Glutamatergic neuron (in vitro differentiated cells): ENCODE results near the gene GAB4. TPM values are rescaled to one million over a fixed set of nuclear protein-coding genes. Genes with fewer than 3 reads are reported as not detected.

Source experiments
- DNase-seq: peaks from one replicate; pipeline ENCODE4 v3.0.0; 2022
- H3K27ac Mint-ChIP-seq: one replicate; pipeline ENCODE4 v1.8.0; 2020; ENCODE audit warnings: mild to moderate bottlenecking, mixed read lengths, inconsistent platforms; ENCODE audit not compliant: unreplicated experiment
- H3K27me3 Mint-ChIP-seq: one replicate; pipeline ENCODE4 v1.8.0; 2020; ENCODE audit warnings: mild to moderate bottlenecking, moderate library complexity, mixed read lengths, inconsistent platforms; ENCODE audit not compliant: unreplicated experiment
- H3K36me3 Mint-ChIP-seq: one replicate; pipeline ENCODE4 v1.8.0; 2020; ENCODE audit warnings: mild to moderate bottlenecking, mixed read lengths, inconsistent platforms; ENCODE audit not compliant: unreplicated experiment
- H3K4me1 Mint-ChIP-seq: one replicate; pipeline ENCODE4 v1.8.0; 2020; ENCODE audit warnings: mild to moderate bottlenecking, low read depth, mixed read lengths, inconsistent platforms; ENCODE audit not compliant: unreplicated experiment
- H3K4me3 Mint-ChIP-seq: one replicate; pipeline ENCODE4 v1.8.0; 2020; ENCODE audit warnings: mild to moderate bottlenecking, mixed read lengths, inconsistent platforms; ENCODE audit not compliant: unreplicated experiment
- H3K9me3 Mint-ChIP-seq: one replicate; pipeline ENCODE4 v1.8.0; 2020; ENCODE audit warnings: mild to moderate bottlenecking, moderate library complexity, mixed read lengths, inconsistent platforms; ENCODE audit not compliant: unreplicated experiment
- CTCF ChIP-seq: fragments of 200-600 bp; sonication (generic); IDR thresholded peaks from one replicate; pipeline ENCODE4 v1.5.0; 2021; ENCODE audit not compliant: partially characterized antibody, unreplicated experiment
- total RNA-seq: library from RNA; stranded (reverse); fragmentation: NEBNext Ultra II Directional; extraction: Animal tissue kit (Norgen Biotek cat#: 25700); gene quantifications from one replicate; pipeline ENCODE4 v1.2.1, GENCODE V29; 2021; ENCODE audit not compliant: unreplicated experiment

GAB4 gene
- total RNA-seq, 1 donor from 2014 or later: 0.15 TPM

- DNase-seq: no peak
- peaks cover 1% of the 10 kb centered on the region for H3K27me3 Mint-ChIP-seq
- H3K36me3 Mint-ChIP-seq: peaks cover 5% of the 10 kb centered on the region
- no peaks in the 10 kb centered on the region for H3K4me1 Mint-ChIP-seq
- no peak for TF ChIP-seq CTCF
- H3K9me3 Mint-ChIP-seq: peaks cover 8% of the 10 kb centered on the region
- H3K4me3 Mint-ChIP-seq: no peak overlapping the region
- H3K27ac Mint-ChIP-seq: no peak overlapping the region
Measured at GRCh38 chr22:16989915-16990314, 18.1 kb downstream of the GAB4 start.

GRCh38 chr22:16988257-16988656 is 19.8 kb downstream of the GAB4 start:
- Mint-ChIP-seq H3K4me1 (no peaks in the 10 kb centered on the region), H3K27ac (no peak overlapping the region), H3K4me3 (no peak overlapping the region), H3K27me3 (peaks cover 1% of the 10 kb centered on the region), H3K36me3 (peaks cover 5% of the 10 kb centered on the region), H3K9me3 (peaks cover 8% of the 10 kb centered on the region)
- no peak for TF ChIP-seq CTCF
- no peak for DNase-seq

GRCh38 chr22:16987822-16988221 is 20.2 kb downstream of the GAB4 start:
- Mint-ChIP-seq H3K36me3 (peaks cover 5% of the 10 kb centered on the region), H3K4me3 (no peak overlapping the region), H3K27ac (no peak overlapping the region), H3K27me3 (peaks cover 1% of the 10 kb centered on the region), H3K4me1 (no peaks in the 10 kb centered on the region), H3K9me3 (peaks cover 8% of the 10 kb centered on the region)
- no peak for TF ChIP-seq CTCF
- DNase-seq: no peak

GRCh38 chr22:16975155-16975885 is 32.7 kb downstream of the GAB4 start:
- no peaks in the 10 kb centered on the region for H3K4me1 Mint-ChIP-seq
- DNase-seq: no peak
- peaks cover 1% of the 10 kb centered on the region for H3K27me3 Mint-ChIP-seq
- no peaks in the 10 kb centered on the region for H3K36me3 Mint-ChIP-seq
- peaks cover 10% of the 10 kb centered on the region for H3K9me3 Mint-ChIP-seq
- no peak overlapping the region for H3K4me3 Mint-ChIP-seq
- no peak for TF ChIP-seq CTCF
- H3K27ac Mint-ChIP-seq: no peak overlapping the region

GRCh38 chr22:16974298-16975084 is 33.5 kb downstream of the GAB4 start:
- TF ChIP-seq CTCF: no peak
- no peak for DNase-seq
- Mint-ChIP-seq H3K4me3 (no peak overlapping the region), H3K27me3 (peaks cover 1% of the 10 kb centered on the region), H3K36me3 (no peaks in the 10 kb centered on the region), H3K9me3 (peaks cover 6% of the 10 kb centered on the region), H3K27ac (no peak overlapping the region), H3K4me1 (no peaks in the 10 kb centered on the region)
